Kidney glomerular epithelial cell (primary cell): Measurements from ENCODE around the gene ALCAM.
"Not testable (repeated sequence)": the region's sequence is repeated elsewhere in the genome, so short reads cannot be mapped to it uniquely, and the experiment has no call there.

ENCODE experiments used
- DNase-seq: peaks from one replicate; lab custom pipeline; 2025; lab: John Stamatoyannopoulos, UW

The ALCAM gene

GRCh38 chr3:105388176-105388575 is 21.5 kb downstream of the ALCAM start:
- DNase-seq = no peak

- DNase-seq = not testable (repeated sequence)
Observed at GRCh38 chr3:105389759-105390158, 23.1 kb downstream of the ALCAM start.

DNA sequence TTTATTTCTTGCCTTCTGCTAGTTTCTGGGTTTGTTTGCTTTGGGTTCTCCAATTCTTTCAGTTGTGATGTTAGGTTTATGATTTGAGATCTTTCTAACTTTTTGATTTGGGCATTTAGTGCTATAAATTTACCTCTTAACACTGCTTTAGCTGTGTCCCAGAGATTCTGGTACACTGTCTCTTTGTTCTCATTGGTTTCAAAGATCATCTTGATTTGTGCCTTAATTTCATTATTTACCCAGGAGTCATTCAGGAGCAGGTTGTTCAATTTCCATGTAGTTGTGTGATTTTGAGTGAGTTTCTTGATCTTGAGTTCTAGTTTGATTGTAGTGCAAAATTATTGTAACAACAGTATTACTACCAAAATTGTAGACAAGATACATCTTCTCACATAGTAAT is 25.9 kb downstream of the ALCAM start:
- not testable (repeated sequence) for DNase-seq

DNA sequence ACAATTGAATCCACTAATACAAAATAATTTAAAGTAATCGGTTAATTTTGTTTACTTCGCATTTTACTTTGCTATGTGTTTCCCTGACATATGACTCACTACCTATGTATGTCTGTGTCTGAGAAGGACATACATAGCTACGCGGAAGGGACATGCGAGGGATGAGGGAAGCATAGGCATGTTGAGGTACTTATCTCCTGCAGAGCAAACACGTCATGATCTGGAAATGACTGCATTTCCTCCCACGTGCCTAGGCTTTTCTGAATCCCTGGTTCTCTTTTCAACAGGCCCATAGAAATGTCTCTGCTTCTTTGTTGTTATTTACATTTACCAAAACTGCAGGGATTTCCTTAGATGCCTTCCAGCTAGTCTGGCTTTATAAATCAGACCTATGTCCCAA is 27.5 kb downstream of the ALCAM start:
- DNase-seq = no peak

- no peak for DNase-seq
Observed at GRCh38 chr3:105397974-105398373, 31.3 kb downstream of the ALCAM start.

GRCh38 chr3:105398437-105398836 is 31.7 kb downstream of the ALCAM start:
- DNase-seq = no peak

DNA sequence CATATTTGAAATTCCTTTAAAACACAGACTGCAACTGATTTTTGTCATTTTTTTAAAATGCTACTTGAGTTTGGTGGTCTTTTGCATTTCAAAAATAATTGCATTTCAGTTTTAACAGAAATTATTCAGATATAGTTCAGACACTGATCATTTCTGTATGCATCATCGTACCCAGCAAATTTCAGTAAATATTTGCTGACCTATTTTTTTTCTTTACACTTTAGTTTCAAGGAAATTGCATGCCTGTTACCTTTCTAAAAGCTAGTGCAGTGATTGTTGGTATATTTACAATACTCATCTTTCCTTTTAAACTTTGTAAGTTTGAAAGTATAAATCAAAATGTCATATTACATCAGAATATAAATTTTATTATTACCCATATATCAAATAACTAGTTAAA is 32.4 kb downstream of the ALCAM start:
- DNase-seq = peak; percentile 27

DNA sequence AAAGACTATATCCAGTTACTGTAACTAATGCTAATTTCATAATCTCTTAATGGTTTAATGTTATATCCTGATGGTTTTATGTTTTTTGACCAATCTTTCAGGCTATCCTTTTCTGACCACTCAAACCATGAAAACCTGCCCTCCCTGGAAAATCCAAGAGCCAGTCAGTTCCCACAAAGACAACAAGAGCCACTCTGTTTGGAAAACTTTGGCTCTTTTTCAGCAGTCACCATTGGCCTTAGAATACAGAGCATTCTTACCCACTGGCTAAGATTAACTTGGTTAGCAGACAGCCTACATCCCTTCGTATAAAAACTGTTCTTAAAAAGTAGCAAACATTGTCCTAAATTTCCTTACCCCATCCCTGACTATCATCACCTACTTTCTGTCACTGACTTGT is 32.9 kb downstream of the ALCAM start:
- DNase-seq = no peak

GRCh38 chr3:105401254-105401653 is 34.5 kb downstream of the ALCAM start:
- DNase-seq = no peak

GRCh38 chr3:105401691-105402149 is 35.0 kb downstream of the ALCAM start:
- DNase-seq = peak; percentile 98

DNA sequence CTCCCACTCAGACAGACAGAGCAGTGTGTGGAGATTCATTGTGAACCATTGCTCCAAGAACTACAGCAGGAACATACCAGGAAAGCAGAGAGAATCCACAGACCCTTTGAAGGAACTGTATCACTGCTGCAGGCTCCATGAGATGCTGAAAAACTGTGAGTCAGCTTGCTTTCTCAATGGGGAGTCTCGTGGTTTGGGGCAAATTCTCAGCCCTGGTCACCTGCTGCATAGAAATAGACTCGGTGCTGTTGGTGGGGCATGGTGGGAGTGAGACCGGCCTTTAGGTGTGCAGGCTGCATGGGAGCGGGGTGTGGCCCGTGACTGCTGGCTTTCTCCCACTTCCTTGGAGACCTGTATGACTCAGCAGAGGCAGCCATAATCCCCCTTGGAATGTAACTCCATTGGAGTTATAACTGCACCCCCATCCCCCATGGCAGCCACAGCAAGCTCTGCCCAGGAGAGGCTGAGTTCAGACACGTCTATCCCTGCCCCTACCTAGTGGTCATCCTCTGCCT is 35.6 kb downstream of the ALCAM start:
- DNase-seq = peak; percentile 73

DNA sequence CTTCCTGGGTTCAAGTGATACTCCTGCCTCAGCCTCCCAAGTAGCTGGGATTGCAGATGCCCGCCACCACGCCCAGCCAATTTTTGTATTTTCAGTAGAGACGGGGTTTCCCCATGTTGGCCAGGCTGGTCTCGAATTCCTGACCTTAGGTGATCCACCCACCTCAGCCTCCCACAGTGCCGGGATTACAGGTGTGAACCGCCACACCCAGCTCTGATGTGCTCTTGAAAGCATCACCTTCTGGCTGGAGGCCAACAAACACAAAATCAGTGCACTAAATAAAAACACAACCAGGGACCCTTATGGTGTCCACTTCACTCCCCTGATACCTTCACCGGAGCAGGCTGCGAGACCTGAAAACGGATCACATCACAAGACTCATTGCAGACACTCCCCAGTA is 36.3 kb downstream of the ALCAM start:
- DNase-seq = not testable (repeated sequence)

DNA sequence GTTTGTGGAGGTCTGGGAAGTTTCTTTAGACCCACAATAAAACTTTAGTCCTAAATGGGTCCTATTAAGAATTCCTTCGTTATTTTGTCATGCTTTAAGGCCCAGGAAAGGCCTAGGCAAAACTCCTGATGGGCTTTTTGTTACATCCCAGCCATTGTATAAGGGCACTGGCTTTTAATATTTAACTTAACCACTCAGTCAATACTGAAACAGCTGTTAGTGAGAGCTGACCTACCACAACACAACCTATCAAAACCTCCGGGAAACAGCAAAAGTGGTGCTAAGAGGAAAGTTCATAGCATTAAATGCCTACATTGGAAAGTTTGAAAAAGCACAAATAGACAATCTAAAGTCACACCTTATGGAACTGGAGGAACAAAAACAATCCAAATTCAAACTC is 39.6 kb downstream of the ALCAM start:
- no peak for DNase-seq

DNA sequence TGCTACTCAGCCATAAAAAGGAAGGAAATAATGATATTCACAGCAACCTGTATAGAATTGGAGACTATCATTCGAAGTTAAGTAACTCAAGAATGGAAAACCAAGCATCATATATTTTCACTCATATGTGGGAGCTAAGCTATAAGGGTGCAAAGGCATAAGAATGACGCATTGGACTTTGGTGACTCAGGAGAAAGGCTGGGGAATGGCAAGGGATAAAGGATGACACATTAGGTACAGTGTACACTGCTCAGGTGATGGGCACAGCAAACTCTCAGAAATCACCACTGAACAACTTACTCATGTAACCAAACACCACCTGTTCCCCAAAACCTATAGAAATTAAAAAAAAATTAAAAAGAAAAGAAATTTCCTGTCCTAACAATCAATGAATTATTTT is 42.7 kb downstream of the ALCAM start:
- DNase-seq = no peak

DNA sequence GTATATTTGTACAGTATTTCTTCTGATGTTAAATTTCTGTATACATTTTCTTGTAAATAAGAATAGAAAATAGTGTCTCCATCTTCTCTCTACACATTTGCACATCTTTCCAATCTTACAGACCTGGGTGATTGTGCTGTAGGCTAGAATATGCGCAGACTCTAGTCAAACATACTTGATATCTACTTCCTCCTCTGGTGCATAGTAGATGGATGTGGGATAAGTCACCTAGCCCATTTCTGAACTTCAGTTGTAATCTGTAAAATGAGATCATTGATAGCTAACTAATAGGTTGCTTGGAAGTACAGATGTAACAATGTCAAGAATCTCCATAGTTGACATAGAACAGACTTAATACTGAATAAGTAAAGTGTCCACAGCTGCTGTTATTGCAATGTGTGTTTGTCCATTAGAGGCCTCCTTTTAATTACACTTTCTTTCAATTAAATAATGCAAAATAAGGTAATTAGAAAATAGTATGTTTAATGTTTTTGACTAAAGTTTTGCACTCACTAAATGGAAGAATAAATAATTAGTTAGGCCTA is 46.7 kb downstream of the ALCAM start:
- DNase-seq = no peak

- no peak for DNase-seq
Observed at GRCh38 chr3:105414841-105415240, 48.1 kb downstream of the ALCAM start.

GRCh38 chr3:105415951-105416350 is 49.2 kb downstream of the ALCAM start:
- DNase-seq = no peak

DNA sequence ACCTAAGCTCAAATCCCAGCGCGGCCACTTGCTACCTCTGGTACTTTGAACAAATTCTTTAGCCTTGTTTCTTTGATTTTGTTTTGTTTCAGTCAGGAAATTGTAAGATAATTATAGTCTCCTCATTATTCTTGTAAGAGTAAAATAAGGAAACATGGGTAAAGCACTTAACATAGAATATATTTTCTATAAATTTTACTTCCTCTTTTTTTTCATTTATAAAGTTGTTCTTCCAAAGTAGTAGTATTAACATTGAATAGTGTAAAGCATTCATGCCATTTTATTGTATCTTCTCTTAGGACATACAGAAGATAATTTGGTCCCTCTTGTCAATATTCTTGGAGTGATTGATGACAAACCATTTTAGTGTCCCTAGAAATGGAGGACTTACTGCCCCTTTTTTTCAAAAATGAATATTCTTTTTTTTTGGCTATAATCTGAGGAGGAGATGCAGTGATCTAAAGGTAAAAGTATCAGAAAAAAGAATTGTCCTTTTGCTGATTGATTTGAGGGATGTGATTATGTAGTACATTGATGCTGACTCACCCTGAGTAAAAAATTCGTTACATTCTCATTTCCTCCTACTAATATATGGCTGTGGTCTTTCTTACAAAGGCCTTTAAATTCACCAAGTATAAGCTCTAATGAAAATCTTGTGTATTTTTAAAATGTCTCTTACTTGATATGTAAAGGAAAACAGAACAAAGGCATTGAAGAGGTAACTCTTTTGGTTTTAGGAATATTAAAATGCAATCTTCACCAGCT is 51.0 kb downstream of the ALCAM start:
- no peak for DNase-seq

- DNase-seq = no peak
Observed at GRCh38 chr3:105422645-105423044, 55.9 kb downstream of the ALCAM start.

DNA sequence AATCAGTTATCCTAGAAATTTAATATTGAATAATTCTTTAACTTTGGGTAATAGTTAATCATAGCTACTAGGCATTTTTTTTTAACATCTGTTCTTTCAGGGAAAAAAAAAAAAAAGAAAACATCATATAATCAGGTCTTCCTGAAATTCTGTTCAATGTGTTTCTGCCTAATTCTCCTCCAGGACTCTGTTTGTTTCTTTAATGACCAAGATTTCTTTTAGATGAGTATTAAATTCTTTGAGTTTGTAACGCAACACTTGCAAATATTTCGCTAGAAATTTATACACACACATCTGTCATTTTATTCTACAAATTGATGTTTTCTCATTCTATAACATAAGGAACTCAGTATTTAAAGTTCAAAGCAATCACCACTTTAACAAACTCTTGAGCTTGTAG is 56.7 kb downstream of the ALCAM start:
- no peak for DNase-seq

DNA sequence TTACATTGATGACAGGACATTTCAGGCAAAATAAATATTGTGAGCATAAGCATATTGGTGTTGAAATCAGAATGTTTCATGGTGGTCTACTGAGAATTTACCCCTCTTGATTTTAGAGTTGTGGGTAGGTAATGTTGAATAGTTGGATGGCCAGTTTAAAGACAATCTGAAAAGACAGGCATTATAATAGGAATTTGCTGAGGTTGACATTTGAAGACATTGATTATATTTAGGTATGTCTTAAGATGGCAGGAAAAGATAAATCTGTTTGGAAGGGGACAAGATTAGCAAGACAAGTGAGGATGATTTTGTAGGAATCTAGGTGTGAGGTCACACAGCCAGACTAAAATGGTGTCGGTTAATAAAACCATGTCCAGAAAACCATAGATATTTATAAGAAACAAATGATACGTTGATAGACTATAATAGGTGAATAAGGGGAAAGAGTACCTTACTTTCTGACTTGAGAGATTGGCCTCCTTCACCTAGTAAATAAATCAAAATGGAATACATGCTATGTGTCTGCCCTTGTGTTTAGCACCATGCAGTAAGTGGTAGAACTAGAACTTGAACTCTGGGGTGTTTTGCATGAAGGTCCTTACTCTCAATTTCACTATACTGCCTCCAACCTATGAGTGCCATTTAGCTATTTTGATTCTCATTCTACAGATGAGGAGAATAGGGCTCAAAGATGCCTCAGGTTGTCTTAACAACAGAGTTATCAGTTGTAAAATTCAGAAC is 57.9 kb downstream of the ALCAM start:
- no peak for DNase-seq

GRCh38 chr3:105425153-105425502 is 58.4 kb downstream of the ALCAM start:
- DNase-seq = no peak

DNA sequence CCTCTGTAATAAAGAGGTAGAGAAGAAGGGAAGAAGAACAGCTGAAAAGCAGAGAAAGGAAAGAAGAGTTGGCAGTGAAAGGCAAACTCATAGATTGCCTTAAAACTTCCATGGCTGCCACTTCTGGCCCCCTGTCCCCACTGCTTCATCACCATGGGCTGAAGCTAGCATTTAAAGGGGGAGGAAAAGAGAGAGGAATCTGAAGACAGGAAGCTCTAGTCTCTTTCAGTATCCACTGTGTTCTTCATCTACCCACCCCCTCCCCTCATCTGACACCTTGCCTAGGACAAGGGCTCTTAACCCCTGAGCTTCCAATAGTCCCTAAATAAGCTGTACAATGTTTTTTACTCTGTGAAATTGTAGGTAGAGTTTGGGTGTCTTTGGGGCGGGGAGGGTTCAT is 60.6 kb downstream of the ALCAM start:
- no peak for DNase-seq
